Measurements from ENCODE around the gene DCAF6.

DCAF6 gene

GRCh38 chr1:168106274-168106673 lies 169.8 kb downstream of the DCAF6 start:
- no peak for DNase-seq (ENCODE audit: low spot score)

GRCh38 chr1:168110896-168111545 lies 174.5 kb downstream of the DCAF6 start:
- no peak for DNase-seq (ENCODE audit: low spot score)

GRCh38 chr1:168112673-168113305 lies 176.3 kb downstream of the DCAF6 start:
- peak; percentile 50 for DNase-seq (ENCODE audit: low spot score)

- no peak for DNase-seq (ENCODE audit: low spot score)
Observed at GRCh38 chr1:168114845-168115244, 178.4 kb downstream of the DCAF6 start.

- DNase-seq (ENCODE audit: low spot score): no peak
Observed at GRCh38 chr1:168116327-168116799, 179.9 kb downstream of the DCAF6 start.

- no peak for DNase-seq (ENCODE audit: low spot score)
Observed at GRCh38 chr1:168119750-168120149, 183.3 kb downstream of the DCAF6 start.

GRCh38 chr1:168121401-168122011 lies 185.0 kb downstream of the DCAF6 start:
- peak; percentile 90 for DNase-seq (ENCODE audit: low spot score)

- no peak for DNase-seq (ENCODE audit: low spot score)
Observed at GRCh38 chr1:168125051-168125450, 188.6 kb downstream of the DCAF6 start.

Measured in hepatic stellate cell (primary cell).